GM12874 (cell line): ENCODE results near the gene VSTM4.

Experiments
- TF ChIP-seq, protein P1 (sequence below): IDR thresholded peaks from 2 replicates; pipeline ENCODE4 v1.5.1; 2011; ENCODE audit warnings: low read depth, mild to moderate bottlenecking, control low read depth, low read length, moderate library complexity; ENCODE audit not compliant: insufficient read depth

The VSTM4 gene

DNA sequence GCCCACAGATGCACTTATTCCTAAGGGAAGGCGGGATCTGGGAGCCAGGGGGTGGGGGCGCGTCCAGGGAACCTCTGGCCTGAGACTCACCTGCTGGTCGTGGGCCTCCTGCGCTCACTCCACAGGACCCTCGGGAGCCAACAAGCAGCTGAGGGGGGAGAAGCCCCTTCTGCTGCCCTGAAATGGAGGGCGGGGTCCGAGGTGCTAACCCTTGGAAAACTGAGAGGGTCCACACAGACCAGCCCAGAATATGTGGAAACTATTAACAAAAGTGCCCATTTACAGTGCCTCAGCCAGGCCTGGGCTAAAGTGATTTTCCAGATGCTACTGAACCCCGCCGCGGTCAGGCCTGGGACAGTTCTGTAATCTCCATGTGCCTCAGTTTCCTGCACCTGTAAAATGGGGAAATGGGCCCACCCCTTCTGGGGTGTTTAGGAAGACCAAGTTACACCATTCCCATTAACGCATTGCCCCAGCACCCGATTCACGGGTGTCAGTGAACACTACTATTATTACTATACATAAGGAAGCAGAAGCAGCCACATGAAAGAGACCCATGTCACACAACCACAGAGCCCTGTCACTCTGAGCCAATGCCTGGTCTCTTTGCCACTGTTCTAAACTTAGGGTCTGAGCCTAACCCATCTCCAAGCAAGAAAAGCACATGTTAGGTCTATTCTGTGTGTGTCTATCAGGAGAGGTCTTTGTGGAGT lies 630 bp upstream of the VSTM4 start:
- TF ChIP-seq, protein P1, sequence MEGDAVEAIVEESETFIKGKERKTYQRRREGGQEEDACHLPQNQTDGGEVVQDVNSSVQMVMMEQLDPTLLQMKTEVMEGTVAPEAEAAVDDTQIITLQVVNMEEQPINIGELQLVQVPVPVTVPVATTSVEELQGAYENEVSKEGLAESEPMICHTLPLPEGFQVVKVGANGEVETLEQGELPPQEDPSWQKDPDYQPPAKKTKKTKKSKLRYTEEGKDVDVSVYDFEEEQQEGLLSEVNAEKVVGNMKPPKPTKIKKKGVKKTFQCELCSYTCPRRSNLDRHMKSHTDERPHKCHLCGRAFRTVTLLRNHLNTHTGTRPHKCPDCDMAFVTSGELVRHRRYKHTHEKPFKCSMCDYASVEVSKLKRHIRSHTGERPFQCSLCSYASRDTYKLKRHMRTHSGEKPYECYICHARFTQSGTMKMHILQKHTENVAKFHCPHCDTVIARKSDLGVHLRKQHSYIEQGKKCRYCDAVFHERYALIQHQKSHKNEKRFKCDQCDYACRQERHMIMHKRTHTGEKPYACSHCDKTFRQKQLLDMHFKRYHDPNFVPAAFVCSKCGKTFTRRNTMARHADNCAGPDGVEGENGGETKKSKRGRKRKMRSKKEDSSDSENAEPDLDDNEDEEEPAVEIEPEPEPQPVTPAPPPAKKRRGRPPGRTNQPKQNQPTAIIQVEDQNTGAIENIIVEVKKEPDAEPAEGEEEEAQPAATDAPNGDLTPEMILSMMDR = no peak

DNA sequence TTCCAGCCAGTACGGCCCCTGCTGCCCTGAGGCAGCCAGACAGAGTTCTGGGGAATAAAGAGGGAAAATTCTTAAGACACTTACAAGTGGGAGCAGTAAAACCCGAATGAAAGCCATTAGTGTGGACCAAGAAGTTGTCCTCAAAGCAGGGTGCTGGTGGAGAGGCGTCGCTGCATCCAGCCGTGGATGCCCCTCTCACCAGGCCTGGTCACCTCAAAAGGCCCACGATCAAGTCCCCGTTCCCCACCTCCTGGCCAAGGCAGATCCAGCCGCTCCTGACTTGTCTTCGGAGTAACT lies 656 bp downstream of the VSTM4 start:
- TF ChIP-seq, protein P1 = no peak

DNA sequence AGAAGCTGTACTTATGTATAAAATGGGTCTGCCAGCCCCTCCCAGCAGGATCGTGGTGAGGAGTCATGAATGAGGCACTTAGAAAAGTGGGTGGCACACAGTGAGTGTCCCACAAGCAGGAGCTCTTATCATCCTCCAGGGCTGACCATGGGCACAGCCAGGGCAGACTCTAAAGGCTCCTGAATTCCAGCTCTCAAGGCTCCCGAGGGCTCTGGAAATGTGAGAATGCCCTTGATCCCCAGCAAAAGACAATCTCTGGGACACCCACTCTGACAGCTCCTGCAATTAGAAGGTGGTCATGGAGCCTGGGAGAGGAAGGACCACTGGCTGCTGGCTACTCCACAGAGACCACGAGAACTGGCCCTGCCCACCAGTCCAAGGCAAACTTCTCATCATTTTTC lies 1.6 kb downstream of the VSTM4 start:
- TF ChIP-seq, protein P1 = no peak

- TF ChIP-seq, protein P1 = no peak
Observed at GRCh38 chr10:49112851-49113250, 2.5 kb downstream of the VSTM4 start.

DNA sequence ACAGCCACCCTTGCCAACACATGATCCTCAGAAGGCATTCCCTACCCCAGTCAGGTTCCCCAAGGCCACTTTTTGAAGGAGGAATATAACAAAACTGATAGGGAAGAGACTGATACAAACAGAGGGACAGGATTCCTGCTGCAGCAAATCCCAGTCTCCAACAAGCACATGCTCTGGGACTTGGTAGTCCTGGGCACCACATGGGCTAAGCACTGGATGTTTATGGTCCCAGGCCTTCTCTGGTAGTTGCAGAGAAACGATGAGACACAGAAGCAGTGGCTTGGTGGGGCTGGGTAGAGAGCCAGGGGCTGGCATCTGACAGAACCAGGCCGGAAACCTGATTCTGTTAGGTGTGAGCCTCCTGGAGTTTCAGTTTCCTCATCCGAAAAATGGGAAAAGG lies 3.2 kb downstream of the VSTM4 start:
- TF ChIP-seq, protein P1 = no peak

GRCh38 chr10:49111320-49111698 lies 4.0 kb downstream of the VSTM4 start:
- TF ChIP-seq, protein P1 = no peak

GRCh38 chr10:49110684-49111319 lies 4.5 kb downstream of the VSTM4 start:
- TF ChIP-seq, protein P1 = no peak
